H9 (cell line): ENCODE measurements around the gene TMEM237. TPM values are rescaled to one million over a fixed set of nuclear protein-coding genes. Genes with fewer than 3 reads are reported as not detected.

Experiments used
- DNase-seq: peaks from one replicate; pipeline ENCODE4 v3.0.0-alpha.2; 2017
- H2AFZ ChIP-seq: one replicate; pipeline ENCODE4 v1.6.1; 2013; ENCODE audit warnings: mild to moderate bottlenecking, low read length, control low read depth, moderate library complexity
- H2AK5ac ChIP-seq: 2 replicates; pipeline ENCODE4 v1.6.1; 2013; ENCODE audit warnings: low read length, control low read depth, mixed read lengths; ENCODE audit not compliant: insufficient read length
- H2BK120ac ChIP-seq: one replicate; pipeline ENCODE4 v1.6.1; 2013; ENCODE audit warnings: low read depth, mild to moderate bottlenecking, low read length, control low read depth, inconsistent platforms; ENCODE audit not compliant: poor library complexity, severe bottlenecking
- H2BK12ac ChIP-seq: 2 replicates; pipeline ENCODE4 v1.6.1; 2013; ENCODE audit warnings: low read length, control low read depth, mixed read lengths, low read depth; ENCODE audit not compliant: insufficient read length
- H2BK15ac ChIP-seq: 2 replicates; pipeline ENCODE4 v1.6.1; 2013; ENCODE audit warnings: low read depth, low read length, control low read depth
- H2BK20ac ChIP-seq: one replicate; pipeline ENCODE4 v1.6.1; 2013; ENCODE audit warnings: low read depth, mild to moderate bottlenecking, low read length, control low read depth, inconsistent platforms; ENCODE audit not compliant: poor library complexity, severe bottlenecking
- H2BK5ac ChIP-seq: 2 replicates; pipeline ENCODE4 v1.6.1; 2013; ENCODE audit warnings: low read length, control low read depth, mixed read lengths; ENCODE audit not compliant: insufficient read length
- H3K14ac ChIP-seq: 2 replicates; pipeline ENCODE4 v1.6.1; 2013; ENCODE audit warnings: low read length, control low read depth; ENCODE audit not compliant: insufficient read depth
- H3K18ac ChIP-seq: 2 replicates; pipeline ENCODE4 v1.6.1; 2013; ENCODE audit warnings: low read depth, mild to moderate bottlenecking, mixed read lengths, low read length, control low read depth; ENCODE audit not compliant: insufficient read length
- H3K23ac ChIP-seq: 2 replicates; pipeline ENCODE4 v1.6.1; 2013; ENCODE audit warnings: low read length, control low read depth, mixed read lengths, low read depth; ENCODE audit not compliant: insufficient read length
- H3K23me2 ChIP-seq: 2 replicates; pipeline ENCODE4 v1.6.1; 2013; ENCODE audit warnings: low read depth, mild to moderate bottlenecking, mixed read lengths, low read length, control low read depth; ENCODE audit not compliant: insufficient read length, poor library complexity, severe bottlenecking
- H3K27ac ChIP-seq: 2 replicates; pipeline ENCODE4 v1.5.1; 2013; ENCODE audit warnings: low read length, control low read depth, mixed read lengths, low read depth; ENCODE audit not compliant: insufficient read length
- H3K27me3 ChIP-seq: 2 replicates; pipeline ENCODE4 v1.6.1; 2013; ENCODE audit warnings: low read length, control low read depth, inconsistent platforms; ENCODE audit not compliant: insufficient read depth
- H3K4ac ChIP-seq: 2 replicates; pipeline ENCODE4 v1.6.1; 2013; ENCODE audit warnings: low read depth, mild to moderate bottlenecking, control low read depth, inconsistent platforms, low read length, moderate library complexity
- H3K4me1 ChIP-seq: 2 replicates; pipeline ENCODE4 v1.6.1; 2013; ENCODE audit warnings: low read length, control low read depth, inconsistent platforms; ENCODE audit not compliant: insufficient read depth
- H3K4me2 ChIP-seq: 2 replicates; pipeline ENCODE4 v1.6.1; 2013; ENCODE audit warnings: low read length, control low read depth, mixed read lengths; ENCODE audit not compliant: insufficient read length, insufficient read depth
- H3K56ac ChIP-seq: 2 replicates; pipeline ENCODE4 v1.6.1; 2013; ENCODE audit warnings: low read depth, mild to moderate bottlenecking, mixed read lengths, low read length, control low read depth; ENCODE audit not compliant: insufficient read length
- H3K79me1 ChIP-seq: 2 replicates; pipeline ENCODE4 v1.6.1; 2013; ENCODE audit warnings: low read depth, mild to moderate bottlenecking, moderate library complexity, low read length, control low read depth, inconsistent platforms; ENCODE audit not compliant: insufficient read depth, poor library complexity, severe bottlenecking
- H3K79me2 ChIP-seq: 2 replicates; pipeline ENCODE4 v1.6.1; 2013; ENCODE audit warnings: low read length, control low read depth, inconsistent platforms; ENCODE audit not compliant: insufficient read depth
- H3K9ac ChIP-seq: 2 replicates; pipeline ENCODE4 v1.6.1; 2013; ENCODE audit warnings: low read length, control low read depth, mixed read lengths; ENCODE audit not compliant: insufficient read length; ENCODE audit errors: extremely low read depth
- H3K9me3 ChIP-seq: one replicate; pipeline ENCODE4 v1.6.1; 2013; ENCODE audit warnings: low read depth, low read length, inconsistent platforms; ENCODE audit not compliant: control insufficient read depth
- H3T11ph ChIP-seq: one replicate; pipeline ENCODE4 v1.6.1; 2013; ENCODE audit warnings: mild to moderate bottlenecking, low read length, control low read depth, inconsistent platforms
- H4K20me1 ChIP-seq: one replicate; pipeline ENCODE4 v1.6.1; 2013; ENCODE audit not compliant: control insufficient read depth, insufficient read length, insufficient read depth
- H4K5ac ChIP-seq: 2 replicates; pipeline ENCODE4 v1.6.1; 2013; ENCODE audit warnings: low read depth, mild to moderate bottlenecking, mixed read lengths, low read length, control low read depth; ENCODE audit not compliant: insufficient read length
- H4K8ac ChIP-seq: replicated peaks from 2 replicates; pipeline ENCODE4 v1.6.1; 2013; ENCODE audit warnings: low read length, control low read depth, mixed read lengths, low read depth; ENCODE audit not compliant: insufficient read length
- H4K91ac ChIP-seq: 2 replicates; pipeline ENCODE4 v1.6.1; 2013; ENCODE audit warnings: low read depth, mild to moderate bottlenecking, moderate library complexity, mixed read lengths, low read length, control low read depth; ENCODE audit not compliant: insufficient read length
- H3K27ac Mint-ChIP-seq, 3 experiments: 2 replicates in 2 of 3; 3 replicates in 1 of 3; pipeline ENCODE4 v1.8.0; 2020 to 2021; ENCODE audit warnings: mixed read lengths in 3 of 3, mild to moderate bottlenecking in 1 of 3, moderate library complexity in 1 of 3
- H3K27me3 Mint-ChIP-seq: 2 replicates; pipeline ENCODE4 v1.8.0; 2021; ENCODE audit warnings: low read depth, mild to moderate bottlenecking, moderate library complexity, mixed read lengths
- H3K36me3 Mint-ChIP-seq, 3 experiments: 2 replicates in 2 of 3; 3 replicates in 1 of 3; pipeline ENCODE4 v1.8.0; 2020 to 2021; ENCODE audit warnings: low read depth in 3 of 3, mixed read lengths in 3 of 3; ENCODE audit not compliant: insufficient read depth in 1 of 3
- H3K4me1 Mint-ChIP-seq, 2 experiments: 2 replicates each; pipeline ENCODE4 v1.8.0; 2020; ENCODE audit warnings: mixed read lengths in 2 of 2
- H3K4me3 Mint-ChIP-seq, 2 experiments: 2 replicates in 1 of 2; 3 replicates in 1 of 2; pipeline ENCODE4 v1.8.0; 2020 to 2021; ENCODE audit warnings: mild to moderate bottlenecking in 2 of 2, mixed read lengths in 2 of 2, moderate library complexity in 1 of 2
- H3K9me3 Mint-ChIP-seq, 2 experiments: 2 replicates in 1 of 2; 3 replicates in 1 of 2; pipeline ENCODE4 v1.8.0; 2020; ENCODE audit warnings: mild to moderate bottlenecking in 2 of 2, mixed read lengths in 2 of 2, moderate library complexity in 1 of 2
- CTCF ChIP-seq: fragments of 200-600 bp; sonication (generic); conservative IDR thresholded peaks from 3 replicates; pipeline ENCODE4 v1.8.0; 2021; ENCODE audit warnings: antibody characterized with exemption, mild to moderate bottlenecking
- WGBS: extraction: QIAGEN DNeasy Blood & Tissue Kit; methylation state at CpG from one replicate; pipeline ENCODE4 v1.1.7; 2013; ENCODE audit warnings: missing lambda C conversion rate, low lambda C conversion rate, mixed read lengths; ENCODE audit not compliant: insufficient read length; ENCODE audit errors: extremely low coverage; 5-methylcytosine and 5-hydroxymethylcytosine counted together
- total RNA-seq: library from RNA; stranded (reverse); gene quantifications from 2 replicates; pipeline ENCODE4 v1.2.1, GENCODE V29; 2021

The TMEM237 gene
- total RNA-seq, 1 experiment from 2014 or later = 37.7 TPM

GRCh38 chr2:201628545-201628944, 14.8 kb downstream of the TMEM237 start:
- H3K4me3 Mint-ChIP-seq = no peak overlapping the region
- no peak overlapping the region for H3K4ac ChIP-seq
- H3K27me3 ChIP-seq = no peaks in the 10 kb centered on the region
- no peak overlapping the region for H2BK20ac ChIP-seq
- H3K4me1 ChIP-seq = no peaks in the 10 kb centered on the region
- H3K9me3 Mint-ChIP-seq = no peaks in the 10 kb centered on the region
- H2AFZ ChIP-seq = no peak overlapping the region
- H3K23me2 ChIP-seq = no peaks in the 10 kb centered on the region
- no peak overlapping the region for H3K56ac ChIP-seq
- H4K20me1 ChIP-seq = no peaks in the 10 kb centered on the region
- H3K9ac ChIP-seq = no peak overlapping the region
- H3T11ph ChIP-seq = no peak overlapping the region
- no peak overlapping the region for H3K23ac ChIP-seq
- no peaks in the 10 kb centered on the region for H3K27me3 Mint-ChIP-seq
- no peaks in the 10 kb centered on the region for H3K79me1 ChIP-seq
- no peak overlapping the region for H3K18ac ChIP-seq
- peaks cover 24 to 80% (median 74%) of the 10 kb centered on the region in 3 experiments for H3K36me3 Mint-ChIP-seq
- no peak overlapping the region for H4K5ac ChIP-seq
- TF ChIP-seq CTCF = no peak
- H3K27ac ChIP-seq = no peak overlapping the region
- no peak for DNase-seq
- no peak overlapping the region for H2BK120ac ChIP-seq
- no peak overlapping the region for H2BK12ac ChIP-seq
- H3K79me2 ChIP-seq = no peaks in the 10 kb centered on the region
- H3K27ac Mint-ChIP-seq = no peak overlapping the region
- no peak overlapping the region for H4K8ac ChIP-seq
- no peak overlapping the region for H2BK5ac ChIP-seq
- H3K4me2 ChIP-seq = no peak overlapping the region
- no peak overlapping the region for H2AK5ac ChIP-seq
- no peak overlapping the region for H2BK15ac ChIP-seq
- no peak overlapping the region for H4K91ac ChIP-seq
- no peak overlapping the region for H3K14ac ChIP-seq
- 0 out of 4 replicates have a peak, but pooled peaks cover 0 to 5% of the 10 kb centered on the region in 2 experiments for H3K4me1 Mint-ChIP-seq
- no CpG with 5 or more reads among the region's 2 CpGs for WGBS
- H3K9me3 ChIP-seq = no peaks in the 10 kb centered on the region
